K562 (cell line): ENCODE measurements around the gene ZNF335. TPM values are rescaled to one million over a fixed set of nuclear protein-coding genes. Genes with fewer than 3 reads are reported as not detected.

Experiments
- ATAC-seq: fragments of 200-7000 bp; cut with Tn5 transposase; 3 replicates; pipeline ENCODE4 v1.9.1; 2020; ENCODE audit warnings: moderate library complexity
- BruUV-seq: library from RNA; stranded (reverse); fragments of 400-500 nt; replicated peaks from 2 replicates; lab custom pipeline; 2021; lab: Mats Ljungman, UMichigan
- CTCF ChIA-PET: fragments of 300-600 bp; formaldehyde crosslinking; extraction: SDS; loops from one replicate; lab custom pipeline; 2021; ENCODE audit warnings: low intra/inter-chr PET ratio; lab: Yijun Ruan, JAX
- POLR2A ChIA-PET: fragments of 300-600, 350-650 bp; sonication (Branson Sonifier 250); formaldehyde crosslinking; extraction: SDS; loops from one replicate; lab custom pipeline; 2021; ENCODE audit warnings: antibody characterized with exemption, inconsistent platforms; lab: Yijun Ruan, JAX
- DNase-seq, 4 experiments: peaks; one replicate each; pipeline versions ENCODE4 v3.0.0 to v3.0.0-alpha.2; 2011 to 2018; ENCODE audit warnings: low spot score in 3 of 4, mixed read lengths in 3 of 4; ENCODE audit errors: extremely low read depth in 1 of 4
- FAIRE-seq: peaks from 2 replicates; lab custom pipeline; 2011; peaks lifted over from hg19 to GRCh38; lab: Jason Lieb, UNC
- H2AFZ ChIP-seq: 2 replicates; pipeline ENCODE4 v1.6.0; 2011; ENCODE audit warnings: low read depth, low read length, control low read depth, inconsistent platforms
- H3K27ac ChIP-seq: fragments of 200-600 bp; 3 replicates; pipeline ENCODE4 v1.8.0; 2011; ENCODE audit warnings: low read depth, mild to moderate bottlenecking, control low read depth, inconsistent platforms, low read length, moderate library complexity, mixed read lengths; ENCODE audit errors: extremely low read depth
- H3K27me3 ChIP-seq, 2 experiments: fragments of 300-600 bp in 1 of 2; 2 replicates in 1 of 2; 3 replicates in 1 of 2; pipeline versions ENCODE4 v1.6.0 to v1.8.0; 2011; ENCODE audit warnings: inconsistent platforms in 2 of 2, low read length in 2 of 2, mild to moderate bottlenecking in 1 of 2, mixed read lengths in 1 of 2, moderate library complexity in 1 of 2; ENCODE audit not compliant: control insufficient read depth in 2 of 2, insufficient read depth in 2 of 2
- H3K36me3 ChIP-seq: fragments of 300-600 bp; 3 replicates; pipeline ENCODE4 v1.8.0; 2011; ENCODE audit warnings: mild to moderate bottlenecking, low read length, inconsistent platforms; ENCODE audit not compliant: control insufficient read depth, insufficient read depth
- H3K4me1 ChIP-seq, 2 experiments: fragments of 200-600 bp in 1 of 2; replicated peaks in 1 of 2; 2 replicates in 1 of 2; 3 replicates in 1 of 2; pipeline versions ENCODE4 v1.5.1 to v1.8.0; 2011; ENCODE audit warnings: inconsistent platforms in 2 of 2, low read length in 2 of 2, mild to moderate bottlenecking in 1 of 2, mixed read lengths in 1 of 2, moderate library complexity in 1 of 2; ENCODE audit not compliant: control insufficient read depth in 2 of 2, insufficient read depth in 2 of 2
- H3K4me2 ChIP-seq: 2 replicates; pipeline ENCODE4 v1.6.1; 2011; ENCODE audit warnings: low read length, control low read depth, inconsistent platforms, mixed read lengths; ENCODE audit not compliant: insufficient read depth
- H3K4me3 ChIP-seq: fragments of 200-600 bp; sonication (generic), shearing (Covaris generic); 2 replicates; pipeline ENCODE4 v1.5.1; 2016; ENCODE audit warnings: control low read depth, inconsistent platforms
- H3K79me2 ChIP-seq: fragments of 200-600 bp; 3 replicates; pipeline ENCODE4 v1.8.0; 2011; ENCODE audit warnings: low read length, inconsistent platforms; ENCODE audit not compliant: control insufficient read depth, insufficient read depth
- H3K9ac ChIP-seq, 2 experiments: 2 replicates each; pipeline versions ENCODE4 v1.6.0 to v1.6.1; 2011; ENCODE audit warnings: low read depth in 2 of 2, low read length in 2 of 2, control low read depth in 1 of 2, inconsistent platforms in 1 of 2, mild to moderate bottlenecking in 1 of 2, mixed read lengths in 1 of 2; ENCODE audit not compliant: insufficient read depth in 1 of 2
- H3K9me1 ChIP-seq: one replicate; pipeline ENCODE4 v1.6.0; 2011; ENCODE audit warnings: inconsistent platforms, mild to moderate bottlenecking, low read length, moderate library complexity; ENCODE audit not compliant: control insufficient read depth, insufficient read depth
- H3K9me3 ChIP-seq: replicated peaks from 2 replicates; pipeline ENCODE4 v1.5.1; 2011; ENCODE audit warnings: low read depth, low read length, inconsistent platforms; ENCODE audit not compliant: control insufficient read depth, insufficient read depth
- H4K20me1 ChIP-seq: replicated peaks from 2 replicates; pipeline ENCODE4 v1.6.1; 2011; ENCODE audit warnings: low read length, inconsistent platforms, mixed read lengths; ENCODE audit not compliant: control insufficient read depth, insufficient read depth
- ADNP ChIP-seq: fragments of 200-800 bp; sonication (Bioruptor generic); IDR thresholded peaks from 2 replicates; pipeline ENCODE4 v1.6.1; 2016; ENCODE audit warnings: missing genetic modification characterization, missing compliant biosample characterization
- HDAC1 ChIP-seq, 2 experiments: fragments of 450-650 bp; IDR thresholded peaks; 2 replicates each; pipeline ENCODE4 v1.6.1; 2016 to 2017; ENCODE audit warnings: inconsistent platforms in 1 of 2, mild to moderate bottlenecking in 1 of 2, moderate library complexity in 1 of 2
- HDGF ChIP-seq: fragments of 450-650 bp; IDR thresholded peaks from 2 replicates; pipeline ENCODE4 v1.6.1; 2016
- ILK ChIP-seq: fragments of 450-650 bp; IDR thresholded peaks from 2 replicates; pipeline ENCODE4 v1.6.1; 2016; ENCODE audit warnings: missing genetic modification characterization, low read depth, mild to moderate bottlenecking, missing compliant biosample characterization, moderate library complexity, borderline replicate concordance
- KDM5B ChIP-seq: fragments of 200-600 bp; sonication (generic); IDR thresholded peaks from 2 replicates; pipeline ENCODE4 v1.6.1; 2012; ENCODE audit warnings: low read depth, mild to moderate bottlenecking, moderate library complexity, low read length, control low read depth, inconsistent platforms; ENCODE audit not compliant: insufficient replicate concordance
- TAF15 ChIP-seq: fragments of 200-400 bp; formaldehyde crosslinking; IDR thresholded peaks from 2 replicates; pipeline ENCODE4 v1.6.1; 2017; ENCODE audit warnings: mild to moderate bottlenecking, low read depth, low read length, moderate library complexity
- ZNF584 ChIP-seq: fragments of 200-800 bp; sonication (Bioruptor generic); IDR thresholded peaks from 2 replicates; pipeline ENCODE4 v1.6.1; 2016; ENCODE audit warnings: low read depth, mild to moderate bottlenecking, missing genetic modification characterization, missing compliant biosample characterization
- WGBS: fragments of 100-300 bp; shearing (Covaris generic); methylation state at CpG from one replicate; pipeline ENCODE4 v1.1.6; 2016; ENCODE audit warnings: low coverage, mixed read lengths; ENCODE audit not compliant: insufficient coverage; ENCODE audit errors: missing lambda C conversion rate; 5-methylcytosine and 5-hydroxymethylcytosine counted together
- in situ Hi-C: fragments of 300-500 bp; cut with MboI; formaldehyde crosslinking; loops from 4 replicates; pipeline ENCODE4 v1.15.0; 2018; ENCODE audit warnings: inconsistent platforms, mixed read lengths
- intact Hi-C: fragments of 100-400 bp; cut with micrococcal nuclease; formaldehyde crosslinking; loops from 2 replicates; pipeline ENCODE4 v1.14.2; 2022
- polyA plus RNA-seq, 8 experiments: library from polyadenylated mRNA; depleted of rRNA in 4 of 8; stranded (reverse) in 5 of 8; unstranded in 3 of 8; fragments of >200 nt; fragmentation: Nextera tagmentation in 2 of 8; fragmentation: Illumina TruSeq in 1 of 8; extraction: Ambion mirVana in 2 of 8; extraction: Trizol in 1 of 8; gene quantifications; 2 replicates each; pipeline versions ENCODE4 v1.2.1 to v1.2.3, GENCODE V29; 2011 to 2014; ENCODE audit warnings: inconsistent platforms in 1 of 8, missing spikeins in 1 of 8
- total RNA-seq, 7 experiments: library from RNA; depleted of rRNA in 6 of 7; stranded (reverse); fragments of >200 nt in 6 of 7; fragmentation: Illumina TruSeq in 2 of 7; extraction: Trizol in 2 of 7; gene quantifications; 2 replicates each; pipeline versions ENCODE4 v1.2.1 to v1.2.3, GENCODE V29; 2011 to 2021; ENCODE audit warnings: low replicate concordance in 1 of 7
- TF ChIP-seq, protein P1 (sequence below): fragments of 250-450 bp; sonication (Bioruptor Pico); IDR thresholded peaks from 2 replicates; pipeline ENCODE4 v1.4.0; 2020; ENCODE audit warnings: mild to moderate bottlenecking, moderate library complexity, borderline replicate concordance
- TF ChIP-seq, protein P2 (sequence below), 2 experiments: IDR thresholded peaks in 1 of 2; conservative IDR thresholded peaks in 1 of 2; 2 replicates each; pipeline ENCODE4 v1.6.1; 2016; ENCODE audit warnings: low read depth in 2 of 2, mild to moderate bottlenecking in 1 of 2, missing compliant biosample characterization in 1 of 2, missing genetic modification characterization in 1 of 2, moderate library complexity in 1 of 2
- TF ChIP-seq, protein P3 (sequence below): IDR thresholded peaks from 2 replicates; pipeline ENCODE4 v1.6.1; 2016; ENCODE audit warnings: missing genetic modification characterization, missing compliant biosample characterization
- TF ChIP-seq, protein P4 (sequence below): sonication (generic); formaldehyde crosslinking; IDR thresholded peaks from 2 replicates; pipeline ENCODE4 v1.8.0; 2023; ENCODE audit warnings: mild to moderate bottlenecking, missing genetic modification reagents

The ZNF335 gene
- total and polyA plus RNA-seq, 9 of the 15 experiments (the other 6 are each of a cell fraction or from before 2014, with no cell fraction given), result 0.39 to 16.0 (median 7.6) TPM

DNA sequence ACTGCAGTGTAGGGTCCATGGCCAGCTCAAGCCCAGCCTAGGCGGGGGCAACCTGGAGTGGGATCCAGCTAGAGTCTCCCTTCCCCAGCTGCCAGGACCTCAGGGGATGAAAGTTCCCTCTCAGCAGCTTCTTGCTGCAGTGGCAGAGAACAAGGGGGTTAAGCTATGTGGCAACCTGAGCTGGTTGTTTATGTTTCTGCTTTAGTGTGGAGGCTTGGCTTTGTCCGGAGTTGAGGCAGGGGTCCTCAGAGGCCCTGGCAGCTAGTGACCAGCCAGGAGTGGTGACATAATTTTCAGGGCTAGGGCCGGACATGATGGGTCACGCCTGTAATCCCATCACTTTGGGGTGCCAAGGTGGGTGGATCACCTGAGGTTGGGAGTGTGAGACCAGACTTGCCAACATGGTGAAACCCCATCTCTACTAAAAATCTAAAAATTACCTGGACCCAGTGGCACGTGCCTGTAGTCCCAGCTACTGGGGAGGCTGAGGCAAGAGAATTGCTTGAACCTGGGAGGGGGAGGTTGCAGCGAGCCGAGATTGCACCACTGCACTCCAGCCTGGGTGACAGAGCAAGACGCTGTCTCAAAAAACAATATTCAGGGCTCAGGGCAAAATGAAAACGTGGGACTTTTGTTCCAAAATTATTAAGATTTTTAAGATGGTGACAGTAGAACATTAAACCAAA lies 46.0 kb downstream of the ZNF335 start:
- CTCF ChIA-PET, result no interaction called here
- whole genome bisulfite sequencing, result 36% methylated on average over 9 of the region's 9 CpGs
- no TSS peak for BruUV-seq

More for the DNA sequence above, 46.0 kb downstream of the ZNF335 start:
- ATAC-seq (no peak), DNase-seq (no peak), FAIRE-seq (no peak)
- Histone ChIP-seq H3K4me1 (peaks cover 6 to 10% of the 10 kb centered on the region in 2 experiments; a peak in 4 of 5 replicates), H3K36me3 (no peaks in the 10 kb centered on the region), H3K27me3 (no peaks in the 10 kb centered on the region; a peak in 1 of 5 replicates), H3K9me3 (no peaks in the 10 kb centered on the region), H3K9ac (no peak overlapping the region), H3K27ac (no peak overlapping the region), H4K20me1 (peaks cover 3% of the 10 kb centered on the region; the same call in 1 of the 2 replicates), H3K4me3 (no peak overlapping the region), H3K79me2 (no peaks in the 10 kb centered on the region), H2AFZ (no peak overlapping the region), H3K9me1 (no peaks in the 10 kb centered on the region), H3K4me2 (no peak overlapping the region)
- POLR2A ChIA-PET, result interaction anchor here (0.7 to 8.0 kb wide), 3 partner anchors 7 to 23 kb away, joined by 3 to 91 read pairs (median 3); partner anchors contain the start of gene PCIF1
- intact Hi-C loops (no loop called here), in situ Hi-C loops (no loop called here)
- TF ChIP-seq ILK (tag) (no peak), HDAC1 (IDR thresholded peaks at IDR 0.05) (no peak), TAF15 (no peak), HDGF (no peak), ADNP (tag) (no peak), ZNF584 (CRISPR knock-in tag) (no peak), KDM5B (no peak)
- TF ChIP-seq, protein P1, sequence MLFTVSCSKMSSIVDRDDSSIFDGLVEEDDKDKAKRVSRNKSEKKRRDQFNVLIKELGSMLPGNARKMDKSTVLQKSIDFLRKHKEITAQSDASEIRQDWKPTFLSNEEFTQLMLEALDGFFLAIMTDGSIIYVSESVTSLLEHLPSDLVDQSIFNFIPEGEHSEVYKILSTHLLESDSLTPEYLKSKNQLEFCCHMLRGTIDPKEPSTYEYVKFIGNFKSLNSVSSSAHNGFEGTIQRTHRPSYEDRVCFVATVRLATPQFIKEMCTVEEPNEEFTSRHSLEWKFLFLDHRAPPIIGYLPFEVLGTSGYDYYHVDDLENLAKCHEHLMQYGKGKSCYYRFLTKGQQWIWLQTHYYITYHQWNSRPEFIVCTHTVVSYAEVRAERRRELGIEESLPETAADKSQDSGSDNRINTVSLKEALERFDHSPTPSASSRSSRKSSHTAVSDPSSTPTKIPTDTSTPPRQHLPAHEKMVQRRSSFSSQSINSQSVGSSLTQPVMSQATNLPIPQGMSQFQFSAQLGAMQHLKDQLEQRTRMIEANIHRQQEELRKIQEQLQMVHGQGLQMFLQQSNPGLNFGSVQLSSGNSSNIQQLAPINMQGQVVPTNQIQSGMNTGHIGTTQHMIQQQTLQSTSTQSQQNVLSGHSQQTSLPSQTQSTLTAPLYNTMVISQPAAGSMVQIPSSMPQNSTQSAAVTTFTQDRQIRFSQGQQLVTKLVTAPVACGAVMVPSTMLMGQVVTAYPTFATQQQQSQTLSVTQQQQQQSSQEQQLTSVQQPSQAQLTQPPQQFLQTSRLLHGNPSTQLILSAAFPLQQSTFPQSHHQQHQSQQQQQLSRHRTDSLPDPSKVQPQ, result no peak
- TF ChIP-seq, protein P2, sequence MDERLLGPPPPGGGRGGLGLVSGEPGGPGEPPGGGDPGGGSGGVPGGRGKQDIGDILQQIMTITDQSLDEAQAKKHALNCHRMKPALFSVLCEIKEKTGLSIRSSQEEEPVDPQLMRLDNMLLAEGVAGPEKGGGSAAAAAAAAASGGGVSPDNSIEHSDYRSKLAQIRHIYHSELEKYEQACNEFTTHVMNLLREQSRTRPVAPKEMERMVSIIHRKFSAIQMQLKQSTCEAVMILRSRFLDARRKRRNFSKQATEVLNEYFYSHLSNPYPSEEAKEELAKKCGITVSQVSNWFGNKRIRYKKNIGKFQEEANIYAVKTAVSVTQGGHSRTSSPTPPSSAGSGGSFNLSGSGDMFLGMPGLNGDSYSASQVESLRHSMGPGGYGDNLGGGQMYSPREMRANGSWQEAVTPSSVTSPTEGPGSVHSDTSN (CRISPR knock-in tag; IDR thresholded peaks at IDR 0.05; ENCODE audit: low read depth), result no peak
- TF ChIP-seq, protein P2 (tag; conservative IDR thresholded peaks at IDR 0.05; ENCODE audit: low read depth), result no peak
- TF ChIP-seq, protein P3, sequence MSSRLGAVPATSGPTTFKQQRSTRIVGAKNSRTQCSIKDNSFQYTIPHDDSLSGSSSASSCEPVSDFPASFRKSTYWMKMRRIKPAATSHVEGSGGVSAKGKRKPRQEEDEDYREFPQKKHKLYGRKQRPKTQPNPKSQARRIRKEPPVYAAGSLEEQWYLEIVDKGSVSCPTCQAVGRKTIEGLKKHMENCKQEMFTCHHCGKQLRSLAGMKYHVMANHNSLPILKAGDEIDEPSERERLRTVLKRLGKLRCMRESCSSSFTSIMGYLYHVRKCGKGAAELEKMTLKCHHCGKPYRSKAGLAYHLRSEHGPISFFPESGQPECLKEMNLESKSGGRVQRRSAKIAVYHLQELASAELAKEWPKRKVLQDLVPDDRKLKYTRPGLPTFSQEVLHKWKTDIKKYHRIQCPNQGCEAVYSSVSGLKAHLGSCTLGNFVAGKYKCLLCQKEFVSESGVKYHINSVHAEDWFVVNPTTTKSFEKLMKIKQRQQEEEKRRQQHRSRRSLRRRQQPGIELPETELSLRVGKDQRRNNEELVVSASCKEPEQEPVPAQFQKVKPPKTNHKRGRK (tag), result no peak
- TF ChIP-seq, protein P4, sequence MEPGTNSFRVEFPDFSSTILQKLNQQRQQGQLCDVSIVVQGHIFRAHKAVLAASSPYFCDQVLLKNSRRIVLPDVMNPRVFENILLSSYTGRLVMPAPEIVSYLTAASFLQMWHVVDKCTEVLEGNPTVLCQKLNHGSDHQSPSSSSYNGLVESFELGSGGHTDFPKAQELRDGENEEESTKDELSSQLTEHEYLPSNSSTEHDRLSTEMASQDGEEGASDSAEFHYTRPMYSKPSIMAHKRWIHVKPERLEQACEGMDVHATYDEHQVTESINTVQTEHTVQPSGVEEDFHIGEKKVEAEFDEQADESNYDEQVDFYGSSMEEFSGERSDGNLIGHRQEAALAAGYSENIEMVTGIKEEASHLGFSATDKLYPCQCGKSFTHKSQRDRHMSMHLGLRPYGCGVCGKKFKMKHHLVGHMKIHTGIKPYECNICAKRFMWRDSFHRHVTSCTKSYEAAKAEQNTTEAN (CRISPR knock-in tag), result no peak
